ENCODE measurements around the gene MAFF. TPM values are rescaled to one million over a fixed set of nuclear protein-coding genes. Genes with fewer than 3 reads are reported as not detected.

Gene MAFF
- total RNA-seq, 1 experiment from 2014 or later = 4.6 TPM

DNA sequence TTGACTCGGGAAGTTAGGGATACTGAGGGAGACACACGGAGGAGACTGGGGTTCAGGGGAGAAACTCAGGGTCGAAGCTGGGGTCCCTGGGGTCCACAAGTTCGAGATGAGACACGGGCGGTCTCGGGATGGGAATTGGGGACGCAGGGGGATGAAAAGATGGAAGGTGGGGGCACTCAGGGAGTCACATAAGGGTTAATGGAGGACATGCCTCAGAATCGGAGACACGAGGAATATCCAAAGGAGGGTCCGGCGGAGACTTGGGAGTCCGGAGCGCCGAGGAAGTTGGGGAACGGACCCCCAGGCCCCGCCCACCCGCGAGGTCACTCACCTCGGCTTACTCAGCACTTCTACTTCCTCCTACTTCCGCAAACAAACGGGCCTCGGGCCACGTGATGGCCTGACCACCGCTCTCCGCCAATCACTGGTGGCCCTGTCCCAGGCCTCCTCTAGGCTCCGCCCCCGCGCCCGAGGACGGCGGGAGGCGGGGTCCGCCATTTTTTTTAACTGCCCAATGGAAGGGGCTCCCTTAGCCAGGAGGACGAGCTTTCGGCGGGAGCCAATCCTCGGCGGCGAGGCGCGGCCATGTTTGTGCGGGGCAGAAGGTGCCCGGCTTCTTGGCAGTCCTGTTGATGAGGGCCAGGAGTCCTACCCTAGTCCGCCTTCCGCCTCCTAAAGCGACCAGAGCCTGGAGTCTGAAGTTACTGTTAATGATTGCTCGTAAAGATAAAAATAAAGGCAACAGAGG is 20.2 kb upstream of the MAFF start, which contains the start of gene PLA2G6:
PLA2G6 (minus strand) TSS at position 378 of the 748 bp plus-strand sequence. CDS start 12,404 bp downstream, outside the sequence.
- no peaks in the 10 kb centered on the region for H3K36me3 Mint-ChIP-seq
- peak; percentile 100 for DNase-seq (ENCODE audit: low spot score)
- peak within 1 kb of the TSS; percentile 89 for H3K4me3 Mint-ChIP-seq
- H3K9me3 Mint-ChIP-seq = no peaks in the 10 kb centered on the region
- ChIA-PET CTCF (interaction anchor here (0.6 to 1.6 kb wide), 13 partner anchors 11 to 1079 kb away, joined by 3 to 17 read pairs (median 4); partner anchors contain the start of genes BAIAP2L2, GCAT and MAFF), POLR2A (interaction anchor here (0.7 to 1.8 kb wide), 5 partner anchors 11 to 113 kb away, joined by 3 to 8 read pairs (median 3); partner anchors contain the start of gene MAFF)
- peak; percentile 98 for ATAC-seq
- no peaks in the 10 kb centered on the region; the same call in 1 of the 2 replicates for H3K27me3 Mint-ChIP-seq (ENCODE audit: low read depth)
- peaks cover 33% of the 10 kb centered on the region for H3K4me1 Mint-ChIP-seq
- peak within 1 kb of the TSS; percentile 99 for H3K27ac Mint-ChIP-seq
- no peak for TF ChIP-seq ZBTB21 (CRISPR knock-in tag; IDR thresholded peaks at IDR 0.05; ENCODE audit: borderline replicate concordance)
- TF ChIP-seq, protein P1, sequence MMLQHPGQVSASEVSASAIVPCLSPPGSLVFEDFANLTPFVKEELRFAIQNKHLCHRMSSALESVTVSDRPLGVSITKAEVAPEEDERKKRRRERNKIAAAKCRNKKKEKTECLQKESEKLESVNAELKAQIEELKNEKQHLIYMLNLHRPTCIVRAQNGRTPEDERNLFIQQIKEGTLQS (CRISPR knock-in tag; conservative IDR thresholded peaks at IDR 0.05) = no peak
- TF ChIP-seq, protein P2, sequence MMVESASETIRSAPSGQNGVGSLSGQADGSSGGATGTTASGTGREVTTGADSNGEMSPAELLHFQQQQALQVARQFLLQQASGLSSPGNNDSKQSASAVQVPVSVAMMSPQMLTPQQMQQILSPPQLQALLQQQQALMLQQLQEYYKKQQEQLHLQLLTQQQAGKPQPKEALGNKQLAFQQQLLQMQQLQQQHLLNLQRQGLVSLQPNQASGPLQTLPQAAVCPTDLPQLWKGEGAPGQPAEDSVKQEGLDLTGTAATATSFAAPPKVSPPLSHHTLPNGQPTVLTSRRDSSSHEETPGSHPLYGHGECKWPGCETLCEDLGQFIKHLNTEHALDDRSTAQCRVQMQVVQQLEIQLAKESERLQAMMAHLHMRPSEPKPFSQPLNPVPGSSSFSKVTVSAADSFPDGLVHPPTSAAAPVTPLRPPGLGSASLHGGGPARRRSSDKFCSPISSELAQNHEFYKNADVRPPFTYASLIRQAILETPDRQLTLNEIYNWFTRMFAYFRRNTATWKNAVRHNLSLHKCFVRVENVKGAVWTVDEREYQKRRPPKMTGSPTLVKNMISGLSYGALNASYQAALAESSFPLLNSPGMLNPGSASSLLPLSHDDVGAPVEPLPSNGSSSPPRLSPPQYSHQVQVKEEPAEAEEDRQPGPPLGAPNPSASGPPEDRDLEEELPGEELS (CRISPR knock-in tag; IDR thresholded peaks at IDR 0.05) = no peak
- TF ChIP-seq, protein P3, sequence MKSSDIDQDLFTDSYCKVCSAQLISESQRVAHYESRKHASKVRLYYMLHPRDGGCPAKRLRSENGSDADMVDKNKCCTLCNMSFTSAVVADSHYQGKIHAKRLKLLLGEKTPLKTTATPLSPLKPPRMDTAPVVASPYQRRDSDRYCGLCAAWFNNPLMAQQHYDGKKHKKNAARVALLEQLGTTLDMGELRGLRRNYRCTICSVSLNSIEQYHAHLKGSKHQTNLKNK (CRISPR knock-in tag; IDR thresholded peaks at IDR 0.05) = no peak
- TF ChIP-seq EMX1 (CRISPR knock-in tag; IDR thresholded peaks at IDR 0.05) = no peak
- no peak for TF ChIP-seq NR3C1 (CRISPR knock-in tag; conservative IDR thresholded peaks at IDR 0.05; ENCODE audit: low read depth)
- TF ChIP-seq, protein P4, sequence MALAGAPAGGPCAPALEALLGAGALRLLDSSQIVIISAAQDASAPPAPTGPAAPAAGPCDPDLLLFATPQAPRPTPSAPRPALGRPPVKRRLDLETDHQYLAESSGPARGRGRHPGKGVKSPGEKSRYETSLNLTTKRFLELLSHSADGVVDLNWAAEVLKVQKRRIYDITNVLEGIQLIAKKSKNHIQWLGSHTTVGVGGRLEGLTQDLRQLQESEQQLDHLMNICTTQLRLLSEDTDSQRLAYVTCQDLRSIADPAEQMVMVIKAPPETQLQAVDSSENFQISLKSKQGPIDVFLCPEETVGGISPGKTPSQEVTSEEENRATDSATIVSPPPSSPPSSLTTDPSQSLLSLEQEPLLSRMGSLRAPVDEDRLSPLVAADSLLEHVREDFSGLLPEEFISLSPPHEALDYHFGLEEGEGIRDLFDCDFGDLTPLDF (CRISPR knock-in tag; IDR thresholded peaks at IDR 0.05) = no peak
- no peak for TF ChIP-seq ZNF263 (CRISPR knock-in tag; IDR thresholded peaks at IDR 0.05; ENCODE audit: low read depth)
- TF ChIP-seq, protein P5, sequence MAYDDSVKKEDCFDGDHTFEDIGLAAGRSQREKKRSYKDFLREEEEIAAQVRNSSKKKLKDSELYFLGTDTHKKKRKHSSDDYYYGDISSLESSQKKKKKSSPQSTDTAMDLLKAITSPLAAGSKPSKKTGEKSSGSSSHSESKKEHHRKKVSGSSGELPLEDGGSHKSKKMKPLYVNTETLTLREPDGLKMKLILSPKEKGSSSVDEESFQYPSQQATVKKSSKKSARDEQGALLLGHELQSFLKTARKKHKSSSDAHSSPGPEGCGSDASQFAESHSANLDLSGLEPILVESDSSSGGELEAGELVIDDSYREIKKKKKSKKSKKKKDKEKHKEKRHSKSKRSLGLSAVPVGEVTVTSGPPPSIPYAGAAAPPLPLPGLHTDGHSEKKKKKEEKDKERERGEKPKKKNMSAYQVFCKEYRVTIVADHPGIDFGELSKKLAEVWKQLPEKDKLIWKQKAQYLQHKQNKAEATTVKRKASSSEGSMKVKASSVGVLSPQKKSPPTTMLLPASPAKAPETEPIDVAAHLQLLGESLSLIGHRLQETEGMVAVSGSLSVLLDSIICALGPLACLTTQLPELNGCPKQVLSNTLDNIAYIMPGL (CRISPR knock-in tag; IDR thresholded peaks at IDR 0.05) = no peak
- TF ChIP-seq FOXP1 (CRISPR knock-in tag; IDR thresholded peaks at IDR 0.05; ENCODE audit: borderline replicate concordance) = no peak
- 0 out of 2 replicates have a peak, but pooled peaks have one; percentile 70 for TF ChIP-seq NFE2L1 (CRISPR knock-in tag; IDR thresholded peaks at IDR 0.05)
- no peak for TF ChIP-seq RELA (CRISPR knock-in tag; IDR thresholded peaks at IDR 0.05; ENCODE audit: borderline replicate concordance)
- no peak for TF ChIP-seq NR1H2 (CRISPR knock-in tag; IDR thresholded peaks at IDR 0.05)
- no peak for TF ChIP-seq ZNF121 (CRISPR knock-in tag; IDR thresholded peaks at IDR 0.05)
- TF ChIP-seq, protein P6, sequence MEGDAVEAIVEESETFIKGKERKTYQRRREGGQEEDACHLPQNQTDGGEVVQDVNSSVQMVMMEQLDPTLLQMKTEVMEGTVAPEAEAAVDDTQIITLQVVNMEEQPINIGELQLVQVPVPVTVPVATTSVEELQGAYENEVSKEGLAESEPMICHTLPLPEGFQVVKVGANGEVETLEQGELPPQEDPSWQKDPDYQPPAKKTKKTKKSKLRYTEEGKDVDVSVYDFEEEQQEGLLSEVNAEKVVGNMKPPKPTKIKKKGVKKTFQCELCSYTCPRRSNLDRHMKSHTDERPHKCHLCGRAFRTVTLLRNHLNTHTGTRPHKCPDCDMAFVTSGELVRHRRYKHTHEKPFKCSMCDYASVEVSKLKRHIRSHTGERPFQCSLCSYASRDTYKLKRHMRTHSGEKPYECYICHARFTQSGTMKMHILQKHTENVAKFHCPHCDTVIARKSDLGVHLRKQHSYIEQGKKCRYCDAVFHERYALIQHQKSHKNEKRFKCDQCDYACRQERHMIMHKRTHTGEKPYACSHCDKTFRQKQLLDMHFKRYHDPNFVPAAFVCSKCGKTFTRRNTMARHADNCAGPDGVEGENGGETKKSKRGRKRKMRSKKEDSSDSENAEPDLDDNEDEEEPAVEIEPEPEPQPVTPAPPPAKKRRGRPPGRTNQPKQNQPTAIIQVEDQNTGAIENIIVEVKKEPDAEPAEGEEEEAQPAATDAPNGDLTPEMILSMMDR (IDR thresholded peaks at IDR 0.05) = no peak
- no peak for TF ChIP-seq TP53 (CRISPR knock-in tag; IDR thresholded peaks at IDR 0.05)
- TF ChIP-seq, protein P7, sequence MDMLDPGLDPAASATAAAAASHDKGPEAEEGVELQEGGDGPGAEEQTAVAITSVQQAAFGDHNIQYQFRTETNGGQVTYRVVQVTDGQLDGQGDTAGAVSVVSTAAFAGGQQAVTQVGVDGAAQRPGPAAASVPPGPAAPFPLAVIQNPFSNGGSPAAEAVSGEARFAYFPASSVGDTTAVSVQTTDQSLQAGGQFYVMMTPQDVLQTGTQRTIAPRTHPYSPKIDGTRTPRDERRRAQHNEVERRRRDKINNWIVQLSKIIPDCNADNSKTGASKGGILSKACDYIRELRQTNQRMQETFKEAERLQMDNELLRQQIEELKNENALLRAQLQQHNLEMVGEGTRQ (CRISPR knock-in tag; IDR thresholded peaks at IDR 0.05) = peak; percentile 98
- no peak for TF ChIP-seq JUN (CRISPR knock-in tag; IDR thresholded peaks at IDR 0.05)
- no peak for TF ChIP-seq RORB (CRISPR knock-in tag; IDR thresholded peaks at IDR 0.05)
- peak; percentile 95 for TF ChIP-seq FOXK1 (CRISPR knock-in tag; IDR thresholded peaks at IDR 0.05)
- TF ChIP-seq GTF2I (CRISPR knock-in tag; conservative IDR thresholded peaks at IDR 0.05) = no peak
- TF ChIP-seq ZNF416 (CRISPR knock-in tag; IDR thresholded peaks at IDR 0.05) = no peak
- TF ChIP-seq, protein P8, sequence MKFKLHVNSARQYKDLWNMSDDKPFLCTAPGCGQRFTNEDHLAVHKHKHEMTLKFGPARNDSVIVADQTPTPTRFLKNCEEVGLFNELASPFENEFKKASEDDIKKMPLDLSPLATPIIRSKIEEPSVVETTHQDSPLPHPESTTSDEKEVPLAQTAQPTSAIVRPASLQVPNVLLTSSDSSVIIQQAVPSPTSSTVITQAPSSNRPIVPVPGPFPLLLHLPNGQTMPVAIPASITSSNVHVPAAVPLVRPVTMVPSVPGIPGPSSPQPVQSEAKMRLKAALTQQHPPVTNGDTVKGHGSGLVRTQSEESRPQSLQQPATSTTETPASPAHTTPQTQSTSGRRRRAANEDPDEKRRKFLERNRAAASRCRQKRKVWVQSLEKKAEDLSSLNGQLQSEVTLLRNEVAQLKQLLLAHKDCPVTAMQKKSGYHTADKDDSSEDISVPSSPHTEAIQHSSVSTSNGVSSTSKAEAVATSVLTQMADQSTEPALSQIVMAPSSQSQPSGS (CRISPR knock-in tag; IDR thresholded peaks at IDR 0.05; ENCODE audit: borderline replicate concordance, low read depth) = no peak
- TF ChIP-seq, protein P9, sequence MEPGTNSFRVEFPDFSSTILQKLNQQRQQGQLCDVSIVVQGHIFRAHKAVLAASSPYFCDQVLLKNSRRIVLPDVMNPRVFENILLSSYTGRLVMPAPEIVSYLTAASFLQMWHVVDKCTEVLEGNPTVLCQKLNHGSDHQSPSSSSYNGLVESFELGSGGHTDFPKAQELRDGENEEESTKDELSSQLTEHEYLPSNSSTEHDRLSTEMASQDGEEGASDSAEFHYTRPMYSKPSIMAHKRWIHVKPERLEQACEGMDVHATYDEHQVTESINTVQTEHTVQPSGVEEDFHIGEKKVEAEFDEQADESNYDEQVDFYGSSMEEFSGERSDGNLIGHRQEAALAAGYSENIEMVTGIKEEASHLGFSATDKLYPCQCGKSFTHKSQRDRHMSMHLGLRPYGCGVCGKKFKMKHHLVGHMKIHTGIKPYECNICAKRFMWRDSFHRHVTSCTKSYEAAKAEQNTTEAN (CRISPR knock-in tag; IDR thresholded peaks at IDR 0.05) = no peak
- peak; percentile 76 for TF ChIP-seq SP1 (CRISPR knock-in tag; conservative IDR thresholded peaks at IDR 0.05)
- no peak for TF ChIP-seq NFATC4 (CRISPR knock-in tag; IDR thresholded peaks at IDR 0.05)
- TF ChIP-seq MXD4 (CRISPR knock-in tag; IDR thresholded peaks at IDR 0.05; ENCODE audit: borderline replicate concordance) = no peak
